A673 (cell line): ENCODE results near the gene HOXC6. TPM values are rescaled to one million over a fixed set of nuclear protein-coding genes. Genes with fewer than 3 reads are reported as not detected.

Source experiments
- BruUV-seq: library from RNA; stranded (reverse); fragments of 400-500 nt; replicated peaks from 2 replicates; lab custom pipeline; 2021; lab: Mats Ljungman, UMichigan
- CTCF ChIA-PET: fragments of 300-600 bp; sonication (Branson Sonifier 250); formaldehyde crosslinking; loops from one replicate; lab custom pipeline; 2022; ENCODE audit warnings: antibody characterized with exemption; lab: Charles Lee
- POLR2A ChIA-PET: fragments of 300-600 bp; sonication (Branson Sonifier 250); formaldehyde crosslinking; loops from one replicate; lab custom pipeline; 2022; ENCODE audit warnings: antibody characterized with exemption; ENCODE audit not compliant: low non-redundant PET; lab: Charles Lee
- DNase-seq: peaks from one replicate; pipeline ENCODE4 v3.0.0-alpha.2; 2015; ENCODE audit warnings: low spot score
- H3K27ac ChIP-seq: fragments of 200-600 bp; sonication (generic); 2 replicates; pipeline ENCODE4 v1.5.1; 2016; ENCODE audit warnings: mixed run types, low read depth, mild to moderate bottlenecking, mixed read lengths, antibody characterized with exemption, low read length; ENCODE audit not compliant: poor library complexity, severe bottlenecking
- H3K27me3 ChIP-seq: fragments of 200-600 bp; sonication (generic); replicated peaks from 2 replicates; pipeline ENCODE4 v1.6.1; 2017; ENCODE audit warnings: mixed run types, low read depth, mild to moderate bottlenecking, mixed read lengths, antibody characterized with exemption, low read length; ENCODE audit not compliant: insufficient read depth, poor library complexity
- H3K36me3 ChIP-seq: fragments of 200-600 bp; sonication (generic); 2 replicates; pipeline ENCODE4 v1.6.1; 2016; ENCODE audit warnings: mixed run types, mild to moderate bottlenecking, mixed read lengths, antibody characterized with exemption, low read length; ENCODE audit not compliant: insufficient read depth, poor library complexity, severe bottlenecking
- H3K4me1 ChIP-seq: fragments of 200-600 bp; sonication (generic); 2 replicates; pipeline ENCODE4 v1.6.1; 2017; ENCODE audit warnings: mixed run types, mild to moderate bottlenecking, mixed read lengths, antibody characterized with exemption, low read length; ENCODE audit not compliant: insufficient read depth, poor library complexity, severe bottlenecking
- H3K4me3 ChIP-seq: fragments of 200-600 bp; sonication (generic); 2 replicates; pipeline ENCODE4 v1.5.1; 2016; ENCODE audit warnings: low read depth, mixed run types, mild to moderate bottlenecking, mixed read lengths, low read length; ENCODE audit not compliant: poor library complexity, severe bottlenecking
- H3K9me3 ChIP-seq: fragments of 200-600 bp; sonication (generic); 2 replicates; pipeline ENCODE4 v1.6.1; 2016; ENCODE audit warnings: mixed run types, low read depth, mild to moderate bottlenecking, mixed read lengths, antibody characterized with exemption, low read length; ENCODE audit not compliant: poor library complexity, severe bottlenecking
- CTCF ChIP-seq: fragments of 300-800, 200-600 bp; sonication (generic); conservative IDR thresholded peaks from 2 replicates; pipeline ENCODE4 v1.5.1; 2017; ENCODE audit warnings: low read depth, mild to moderate bottlenecking, antibody characterized with exemption, low read length, moderate library complexity, mixed read lengths
- EZH2 ChIP-seq: fragments of 200-600 bp; sonication (generic); IDR thresholded peaks from 2 replicates; pipeline ENCODE4 v1.6.1; 2017; ENCODE audit warnings: borderline replicate concordance, low read depth, mild to moderate bottlenecking, mixed read lengths, antibody characterized with exemption, low read length; ENCODE audit not compliant: poor library complexity, severe bottlenecking
- intact Hi-C: fragments of 100-400 bp; cut with micrococcal nuclease; formaldehyde crosslinking; loops from one replicate; pipeline ENCODE4 v1.10.0; 2022; ENCODE audit not compliant: unreplicated experiment
- total RNA-seq: library from RNA; stranded (reverse); gene quantifications from 2 replicates; pipeline ENCODE4 v1.2.3, GENCODE V29; 2021

The HOXC6 gene
- total RNA-seq, 1 experiment from 2014 or later = 20.8 TPM

- no peaks in the 10 kb centered on the region for H3K36me3 ChIP-seq
- no peak overlapping the region for H3K27ac ChIP-seq
- ChIA-PET CTCF (interaction anchor here (2.1 kb wide), 1 partner anchor 147 kb away, joined by 5 read pairs; no protein-coding TSS in a partner anchor), POLR2A (no interaction called here)
- TF ChIP-seq CTCF (no peak), EZH2 (no peak)
- no peaks in the 10 kb centered on the region for H3K27me3 ChIP-seq
- H3K9me3 ChIP-seq = no peaks in the 10 kb centered on the region
- H3K4me3 ChIP-seq = peak overlapping the region; percentile 55
- no TSS peak for BruUV-seq
- H3K4me1 ChIP-seq = peaks cover 34% of the 10 kb centered on the region
- intact Hi-C loops = no loop called here
- DNase-seq = no peak
These were observed 26.5 kb downstream of the HOXC6 start for GRCh38 chr12:54054742-54055194.

GRCh38 chr12:54055552-54055951 lies 27.3 kb downstream of the HOXC6 start:
- BruUV-seq = TSS peak; percentile 76
- Histone ChIP-seq H3K4me1 (peaks cover 34% of the 10 kb centered on the region), H3K27me3 (no peaks in the 10 kb centered on the region), H3K9me3 (no peaks in the 10 kb centered on the region), H3K36me3 (no peaks in the 10 kb centered on the region), H3K4me3 (no peak overlapping the region), H3K27ac (no peak overlapping the region)
- no peak for TF ChIP-seq EZH2
- no peak for TF ChIP-seq CTCF
- intact Hi-C loops = no loop called here
- no peak for DNase-seq
- ChIA-PET CTCF (no interaction called here), POLR2A (no interaction called here)

GRCh38 chr12:54056110-54056509 lies 27.9 kb downstream of the HOXC6 start:
- BruUV-seq = no TSS peak

More at GRCh38 chr12:54056110-54056509, 27.9 kb downstream of the HOXC6 start:
- H3K4me1 ChIP-seq = peaks cover 34% of the 10 kb centered on the region
- CTCF ChIA-PET = no interaction called here
- TF ChIP-seq CTCF (no peak), EZH2 (no peak)
- POLR2A ChIA-PET = no interaction called here
- no peak overlapping the region for H3K27ac ChIP-seq
- no peaks in the 10 kb centered on the region for H3K9me3 ChIP-seq
- no peak overlapping the region for H3K4me3 ChIP-seq
- H3K36me3 ChIP-seq = no peaks in the 10 kb centered on the region
- no peak for DNase-seq
- no peaks in the 10 kb centered on the region for H3K27me3 ChIP-seq
- intact Hi-C loops = no loop called here
